ENCODE measurements around the gene CRHR2. TPM values are rescaled to one million over a fixed set of nuclear protein-coding genes. Genes with fewer than 3 reads are reported as not detected.

The CRHR2 gene
- total and polyA plus RNA-seq, 11 donors: 0.06 to 1.6 (median 0.71) TPM; not detected in 1

GRCh38 chr7:30665043-30665442 is 17.2 kb downstream of the CRHR2 start:
- WGBS, 4 donors: 64 to 74% (median 70%) methylated on average over 8 of the region's 8 CpGs
- Histone ChIP-seq H3K36me3 (no peaks in the 10 kb centered on the region), H3K9me3 (no peaks in the 10 kb centered on the region), H3K4me1 (no peaks in the 10 kb centered on the region), H3K27ac (no peak overlapping the region), H3K4me3 (no peak overlapping the region), H3K27me3 (no peaks in the 10 kb centered on the region)
- intact Hi-C loops (cut with DNase I): no loop called here
- DNase-seq (no peak), ATAC-seq (no peak)
- TF ChIP-seq CTCF (IDR thresholded peaks at IDR 0.05) (no peak), POLR2A (IDR thresholded peaks at IDR 0.05) (no peak)

GRCh38 chr7:30664184-30664885 is 17.9 kb downstream of the CRHR2 start:
- Histone ChIP-seq H3K9me3 (no peaks in the 10 kb centered on the region), H3K36me3 (no peaks in the 10 kb centered on the region), H3K4me3 (no peak overlapping the region), H3K27ac (no peak overlapping the region), H3K27me3 (no peaks in the 10 kb centered on the region), H3K4me1 (no peaks in the 10 kb centered on the region)
- ATAC-seq (no peak), DNase-seq (no peak)
- TF ChIP-seq POLR2A (IDR thresholded peaks at IDR 0.05): no peak
- intact Hi-C loops (cut with DNase I): no loop called here
- 79 to 87% (median 81%) methylated on average over 2 of the region's 2 CpGs for WGBS, 4 donors

GRCh38 chr7:30663414-30663813 is 18.8 kb downstream of the CRHR2 start:
- WGBS, 4 donors: 68 to 74% (median 70%) methylated on average over 3 to 4 of the region's 4 CpGs
- no peak for DNase-seq

GRCh38 chr7:30662431-30662939 is 19.8 kb downstream of the CRHR2 start:
- H3K4me1 ChIP-seq: no peaks in the 10 kb centered on the region
- no peak overlapping the region for H3K4me3 ChIP-seq
- no peaks in the 10 kb centered on the region for H3K9me3 ChIP-seq
- ATAC-seq: no peak
- no peak for TF ChIP-seq CTCF (IDR thresholded peaks at IDR 0.05)
- no peak for TF ChIP-seq POLR2A (IDR thresholded peaks at IDR 0.05)
- H3K27ac ChIP-seq: no peak overlapping the region
- intact Hi-C loops (cut with DNase I): no loop called here
- whole genome bisulfite sequencing, 4 donors: 80 to 93% (median 91%) methylated on average over 8 to 9 of the region's 9 CpGs
- H3K27me3 ChIP-seq: no peaks in the 10 kb centered on the region
- DNase-seq: no peak
- H3K36me3 ChIP-seq: no peaks in the 10 kb centered on the region

More at GRCh38 chr7:30663414-30663813, 18.8 kb downstream of the CRHR2 start:
- Histone ChIP-seq H3K9me3 (no peaks in the 10 kb centered on the region), H3K4me3 (no peak overlapping the region), H3K27me3 (no peaks in the 10 kb centered on the region), H3K36me3 (no peaks in the 10 kb centered on the region), H3K27ac (no peak overlapping the region), H3K4me1 (no peaks in the 10 kb centered on the region)
- intact Hi-C loops (cut with DNase I): no loop called here
- no peak for ATAC-seq
- no peak for TF ChIP-seq CTCF (IDR thresholded peaks at IDR 0.05)
- TF ChIP-seq POLR2A (IDR thresholded peaks at IDR 0.05): no peak

Measured in heart left ventricle (tissue), 16 donors.